HG03521 (cell line): ENCODE measurements around the gene USP17L26.
"Not testable (repeated sequence)": the region's sequence is repeated elsewhere in the genome, so short reads cannot be mapped to it uniquely, and the experiment has no call there.

Experiments
- ATAC-seq: cut with Tn5 transposase; IDR thresholded peaks from one replicate; pipeline ENCODE4 v1.9.1; 2021; ENCODE audit warnings: mild to moderate bottlenecking, moderate library complexity; ENCODE audit not compliant: unreplicated experiment

USP17L26 gene

GRCh38 chr4:9334358-9334757, at the start of gene USP17L26:
USP17L26 (plus strand) TSS chr4:9334658; CDS start chr4:9334658, 0 bp downstream.
- ATAC-seq, result not testable (repeated sequence)

- not testable (repeated sequence) for ATAC-seq
Measured at GRCh38 chr4:9324191-9324590, 10.3 kb upstream of the USP17L26 start.

DNA sequence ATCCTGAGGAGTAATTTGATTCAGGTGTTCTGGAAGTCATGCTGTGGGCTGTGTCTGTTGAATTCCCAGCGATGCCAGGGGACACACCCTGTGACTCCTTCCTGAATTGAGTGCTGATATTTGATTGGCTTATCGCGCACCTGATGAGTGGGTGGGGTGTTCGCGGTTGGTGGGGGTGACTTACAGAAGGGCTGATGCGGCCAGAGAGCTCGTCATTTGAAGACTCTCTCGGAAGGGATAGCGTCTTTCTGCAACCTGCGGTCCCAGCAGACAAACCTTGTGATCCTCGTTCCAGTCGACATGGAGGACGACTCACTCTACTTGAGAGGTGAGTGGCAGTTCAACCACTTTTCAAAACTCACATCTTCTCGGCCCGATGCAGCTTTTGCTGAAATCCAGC, 9.6 kb upstream of the USP17L26 start, which contains the start of gene USP17L24:
Gene USP17L24 (plus strand): TSS at position 301 of the 400 bp plus-strand sequence. CDS start 0 bp downstream, at position 301.
- not testable (repeated sequence) for ATAC-seq

- ATAC-seq, result not testable (repeated sequence)
Measured at GRCh38 chr4:9329611-9330010, 4.8 kb upstream of the USP17L26 start, which contains the start of gene USP17L25. USP17L25 (plus strand) TSS chr4:9329911; CDS start chr4:9329911, 0 bp downstream.

- ATAC-seq, result not testable (repeated sequence)
Measured at GRCh38 chr4:9339103-9339502, 4.6 kb downstream of the USP17L26 start, which contains the start of gene USP17L5. USP17L5 (plus strand) TSS chr4:9339403; CDS start chr4:9339403, 0 bp downstream.

GRCh38 chr4:9343848-9344247, 9.4 kb downstream of the USP17L26 start, which contains the start of gene USP17L27:
USP17L27 (plus strand) TSS chr4:9344148; CDS start chr4:9344148, 0 bp downstream.
- not testable (repeated sequence) for ATAC-seq

DNA sequence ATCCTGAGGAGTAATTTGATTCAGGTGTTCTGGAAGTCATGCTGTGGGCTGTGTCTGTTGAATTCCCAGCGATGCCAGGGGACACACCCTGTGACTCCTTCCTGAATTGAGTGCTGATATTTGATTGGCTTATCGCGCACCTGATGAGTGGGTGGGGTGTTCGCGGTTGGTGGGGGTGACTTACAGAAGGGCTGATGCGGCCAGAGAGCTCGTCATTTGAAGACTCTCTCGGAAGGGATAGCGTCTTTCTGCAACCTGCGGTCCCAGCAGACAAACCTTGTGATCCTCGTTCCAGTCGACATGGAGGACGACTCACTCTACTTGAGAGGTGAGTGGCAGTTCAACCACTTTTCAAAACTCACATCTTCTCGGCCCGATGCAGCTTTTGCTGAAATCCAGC, 14.1 kb downstream of the USP17L26 start, which contains the start of gene USP17L28:
Gene USP17L28 (plus strand): TSS at position 301 of the 400 bp plus-strand sequence. CDS start 0 bp downstream, at position 301.
- not testable (repeated sequence) for ATAC-seq

DNA sequence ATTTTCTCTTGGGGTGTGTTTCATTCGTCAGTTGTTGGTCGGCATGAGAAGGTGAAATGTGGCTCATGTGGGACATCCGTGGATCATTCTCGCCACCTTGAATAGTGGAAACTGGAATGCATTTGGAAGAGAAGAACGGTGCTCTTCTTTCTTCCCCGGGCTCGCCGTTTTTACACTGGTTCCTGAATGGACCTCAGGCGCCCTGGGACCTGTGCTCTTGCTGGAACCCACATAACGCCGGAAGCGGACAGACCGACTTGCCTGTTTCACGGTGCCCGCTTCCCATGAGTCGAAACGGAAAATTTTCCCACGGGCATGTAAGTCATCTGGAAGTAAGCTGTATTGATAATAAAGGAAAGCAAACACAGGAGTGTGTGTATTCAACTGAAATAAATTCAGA, 16.4 kb downstream of the USP17L26 start:
- not testable (repeated sequence) for ATAC-seq

DNA sequence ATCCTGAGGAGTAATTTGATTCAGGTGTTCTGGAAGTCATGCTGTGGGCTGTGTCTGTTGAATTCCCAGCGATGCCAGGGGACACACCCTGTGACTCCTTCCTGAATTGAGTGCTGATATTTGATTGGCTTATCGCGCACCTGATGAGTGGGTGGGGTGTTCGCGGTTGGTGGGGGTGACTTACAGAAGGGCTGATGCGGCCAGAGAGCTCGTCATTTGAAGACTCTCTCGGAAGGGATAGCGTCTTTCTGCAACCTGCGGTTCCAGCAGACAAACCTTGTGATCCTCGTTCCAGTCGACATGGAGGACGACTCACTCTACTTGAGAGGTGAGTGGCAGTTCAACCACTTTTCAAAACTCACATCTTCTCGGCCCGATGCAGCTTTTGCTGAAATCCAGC, 18.9 kb downstream of the USP17L26 start, which contains the start of gene USP17L29:
Gene USP17L29 (plus strand): TSS at position 301 of the 400 bp plus-strand sequence. CDS start 0 bp downstream, at position 301.
- ATAC-seq, result not testable (repeated sequence)

- not testable (repeated sequence) for ATAC-seq
Measured at GRCh38 chr4:9362829-9363228, 28.4 kb downstream of the USP17L26 start, which contains the start of gene USP17L30. USP17L30 (plus strand) TSS chr4:9363129; CDS start chr4:9363129, 0 bp downstream.

GRCh38 chr4:9379881-9380280, 45.4 kb downstream of the USP17L26 start:
- ATAC-seq, result not testable (repeated sequence)

DNA sequence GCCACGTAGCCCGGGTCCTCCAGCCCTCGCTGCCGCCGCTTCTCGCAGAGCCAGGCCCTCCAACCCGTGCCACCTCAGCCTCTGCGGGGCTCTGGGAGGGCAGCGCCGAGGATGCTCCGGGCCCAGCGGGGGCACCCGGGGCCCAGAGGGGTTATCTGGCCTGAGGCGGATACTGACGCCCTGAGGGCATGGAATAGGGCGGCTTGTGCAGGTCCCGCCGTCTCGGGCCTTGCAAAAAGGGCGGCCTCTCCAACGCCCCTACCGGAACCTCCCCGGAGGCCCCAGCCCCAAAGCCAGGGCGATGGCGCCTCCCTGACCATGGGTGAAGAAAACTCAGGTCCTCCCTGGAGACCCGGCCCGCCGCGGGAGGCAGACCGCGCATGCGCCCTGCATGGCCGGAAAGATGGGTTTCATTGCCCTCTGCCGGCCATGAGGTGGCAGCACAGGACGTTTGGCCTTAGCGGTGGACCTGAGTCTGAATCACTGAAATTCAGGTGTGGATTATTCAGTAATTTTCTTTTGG, 46.6 kb downstream of the USP17L26 start:
- not testable (repeated sequence) for ATAC-seq

GRCh38 chr4:9384126-9384525, 49.7 kb downstream of the USP17L26 start:
- ATAC-seq, result no peak
